GM21825 (cell line): ENCODE results near the gene SPECC1.
"Not testable (repeated sequence)": the region's sequence is repeated elsewhere in the genome, so short reads cannot be mapped to it uniquely, and the experiment has no call there.

Experiments used
- ATAC-seq: cut with Tn5 transposase; IDR thresholded peaks from one replicate; pipeline ENCODE4 v1.9.1; 2021; ENCODE audit warnings: mild to moderate bottlenecking, moderate library complexity; ENCODE audit not compliant: unreplicated experiment

SPECC1 gene

GRCh38 chr17:20010099-20010863, 1.1 kb downstream of the SPECC1 start:
- no peak for ATAC-seq

GRCh38 chr17:20010936-20011335, 1.8 kb downstream of the SPECC1 start:
- ATAC-seq = no peak

DNA sequence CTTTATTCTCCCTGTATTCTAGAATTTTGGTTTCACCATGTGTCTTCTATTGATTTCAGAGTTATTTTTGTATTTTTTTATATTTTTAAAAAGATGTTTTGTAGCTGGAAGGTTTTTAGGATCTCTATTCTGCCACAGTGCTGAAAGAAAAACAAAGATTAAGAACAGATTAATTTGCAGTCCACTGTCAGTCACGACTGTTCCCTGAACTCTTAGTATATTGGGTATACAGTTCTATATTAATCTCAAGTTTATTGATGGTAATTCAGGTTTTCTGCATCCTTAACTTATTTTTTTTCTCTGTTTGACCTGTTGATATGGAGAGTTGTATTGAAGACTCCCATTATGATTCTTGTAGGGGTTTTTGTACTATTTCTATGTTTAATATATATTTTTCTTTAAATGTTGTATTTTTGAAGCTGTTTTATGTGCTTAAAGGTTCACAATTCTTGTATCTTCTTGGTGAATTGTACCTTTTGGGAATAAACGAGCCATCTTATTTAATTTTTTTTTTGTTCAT, 2.9 kb downstream of the SPECC1 start:
- no peak for ATAC-seq

DNA sequence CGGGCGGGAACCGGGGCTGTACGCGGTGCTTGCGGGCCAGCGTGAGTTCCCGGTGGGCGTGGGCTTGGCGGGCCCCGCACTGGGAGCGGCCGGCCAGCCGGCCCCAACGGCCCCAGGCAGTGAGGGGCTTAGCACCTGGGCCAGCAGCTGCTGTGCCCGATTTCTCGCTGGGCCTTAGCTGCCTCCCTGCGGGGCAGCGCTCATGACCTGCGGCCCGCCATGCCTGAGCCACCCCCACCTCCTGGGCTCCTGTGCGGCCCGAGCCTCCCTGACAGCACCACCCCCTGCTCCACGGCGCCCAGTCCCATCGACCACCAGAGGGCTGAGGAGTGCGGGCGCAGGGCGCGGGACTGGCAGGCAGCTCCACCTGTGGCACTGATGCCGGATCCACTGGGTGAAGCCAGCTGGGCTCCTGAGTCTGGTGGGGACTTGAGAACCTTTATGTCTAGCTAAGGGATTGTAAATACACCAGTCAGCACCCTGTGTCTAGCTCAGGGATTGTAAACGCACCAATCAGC, 7.4 kb downstream of the SPECC1 start:
- not testable (repeated sequence) for ATAC-seq

DNA sequence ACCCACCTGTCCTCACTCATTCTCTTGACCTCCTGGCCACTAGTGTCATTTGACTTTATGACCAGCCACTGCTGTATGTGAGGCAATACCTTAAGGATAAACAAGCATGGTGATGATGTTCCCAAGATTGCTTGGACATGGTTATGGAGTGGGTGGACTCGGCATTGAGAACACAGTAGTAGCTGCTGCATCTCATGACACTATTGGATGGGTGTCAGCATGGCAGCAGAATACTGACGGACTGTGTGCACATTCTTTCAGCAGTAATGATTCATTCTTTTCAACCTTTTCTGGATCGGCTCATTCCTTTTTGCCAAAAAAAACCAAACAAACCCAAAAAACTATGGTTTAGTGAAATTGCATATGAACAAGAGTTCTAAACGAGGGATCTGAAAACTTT, 13.5 kb downstream of the SPECC1 start:
- no peak for ATAC-seq

DNA sequence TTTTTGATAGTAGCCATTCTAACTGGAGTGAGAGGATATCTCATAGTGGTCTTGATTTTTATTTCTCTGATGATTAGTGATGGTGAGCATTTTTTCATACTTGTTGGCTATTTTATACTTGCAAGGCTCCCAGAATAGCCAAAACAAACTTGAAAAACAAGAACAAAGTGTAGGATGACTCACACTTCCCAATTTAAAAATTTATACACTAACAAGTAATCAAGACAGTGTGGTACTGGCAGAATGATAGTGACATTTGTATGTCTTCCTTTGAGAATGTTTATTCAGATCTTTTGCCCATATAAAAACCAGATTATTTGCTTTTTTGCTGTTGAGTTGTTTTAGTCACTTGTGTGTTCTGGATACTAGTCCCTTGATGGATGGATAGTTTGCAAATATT, 17.8 kb downstream of the SPECC1 start:
- no peak for ATAC-seq

DNA sequence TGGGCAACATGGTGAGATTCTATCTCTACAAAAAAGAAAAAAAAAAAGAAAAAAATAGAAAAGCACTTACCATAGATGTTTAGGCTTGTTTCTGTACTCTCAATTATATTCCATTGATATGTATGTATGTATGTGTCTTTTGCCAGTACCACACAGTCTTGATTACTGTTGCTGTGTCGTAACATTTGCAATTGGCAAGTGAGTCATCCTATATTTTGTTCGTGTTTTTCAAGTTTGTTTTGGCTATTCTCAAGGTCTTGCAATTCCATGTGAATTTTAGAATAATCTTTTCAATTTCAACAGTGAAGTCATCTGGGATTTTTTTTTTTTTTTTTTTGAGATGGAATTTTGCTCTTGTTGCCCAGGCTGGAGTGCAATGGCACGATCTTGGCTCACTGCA, 19.3 kb downstream of the SPECC1 start:
- ATAC-seq = no peak

GRCh38 chr17:20032636-20033035, 23.5 kb downstream of the SPECC1 start:
- ATAC-seq = no peak

- ATAC-seq = no peak
Observed at GRCh38 chr17:20033415-20033814, 24.3 kb downstream of the SPECC1 start.

DNA sequence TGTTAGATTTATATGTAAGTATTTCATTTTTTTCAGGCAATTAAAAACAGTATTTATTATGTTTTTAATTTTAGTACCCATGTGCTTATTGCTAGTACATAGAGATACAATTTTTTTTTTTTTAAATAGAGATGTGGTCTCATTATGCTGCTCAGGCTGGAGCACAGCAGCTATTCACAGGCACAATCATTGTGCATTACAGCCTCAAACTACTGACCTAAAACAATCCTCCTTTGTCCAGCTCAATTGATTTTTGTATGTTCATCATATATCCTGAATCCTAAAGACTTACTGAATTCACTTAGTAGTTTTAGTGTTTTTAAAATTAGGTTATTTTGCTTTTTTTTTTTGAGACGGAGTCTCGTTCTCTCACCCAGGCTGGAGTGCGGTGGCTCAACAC, 26.3 kb downstream of the SPECC1 start:
- no peak for ATAC-seq

DNA sequence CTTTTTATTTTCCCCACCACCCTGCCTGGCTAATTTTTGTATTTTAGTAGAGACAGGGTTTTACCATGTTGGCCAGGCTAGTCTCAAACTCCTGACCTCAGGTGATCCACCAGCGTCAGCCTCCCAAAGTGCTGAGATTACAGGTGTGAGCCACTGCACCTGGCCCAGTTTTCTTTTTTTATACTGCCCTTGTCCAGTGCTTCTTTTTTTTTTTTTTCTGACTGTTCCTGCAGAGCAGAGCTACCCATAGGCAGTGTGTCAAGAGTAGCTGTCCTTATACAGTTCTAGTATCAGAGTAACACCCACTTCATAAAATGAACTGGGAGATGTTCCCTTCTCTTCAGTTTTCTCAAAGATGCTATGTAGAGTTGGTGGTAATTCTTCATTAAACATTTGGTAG, 28.1 kb downstream of the SPECC1 start:
- ATAC-seq = not testable (repeated sequence)

DNA sequence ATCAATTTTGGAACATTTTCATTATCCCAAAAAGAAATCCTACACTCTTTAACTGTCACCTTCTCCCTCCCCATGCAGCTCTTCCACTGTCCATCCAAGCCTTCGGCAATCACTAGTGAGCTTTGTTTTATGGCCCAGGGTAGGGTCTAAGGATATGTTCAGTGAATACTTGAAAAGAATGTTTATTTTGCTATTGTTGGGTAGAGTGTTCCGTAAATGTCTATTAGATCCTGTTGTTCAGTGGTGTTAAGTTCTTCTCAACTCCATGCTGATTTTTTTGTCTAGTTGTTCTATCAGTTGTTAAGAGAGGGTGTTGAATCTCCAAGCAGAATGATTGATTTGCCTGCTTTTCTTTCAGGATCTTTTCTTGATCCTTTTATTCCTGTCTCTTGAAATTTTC, 29.9 kb downstream of the SPECC1 start:
- ATAC-seq = no peak

DNA sequence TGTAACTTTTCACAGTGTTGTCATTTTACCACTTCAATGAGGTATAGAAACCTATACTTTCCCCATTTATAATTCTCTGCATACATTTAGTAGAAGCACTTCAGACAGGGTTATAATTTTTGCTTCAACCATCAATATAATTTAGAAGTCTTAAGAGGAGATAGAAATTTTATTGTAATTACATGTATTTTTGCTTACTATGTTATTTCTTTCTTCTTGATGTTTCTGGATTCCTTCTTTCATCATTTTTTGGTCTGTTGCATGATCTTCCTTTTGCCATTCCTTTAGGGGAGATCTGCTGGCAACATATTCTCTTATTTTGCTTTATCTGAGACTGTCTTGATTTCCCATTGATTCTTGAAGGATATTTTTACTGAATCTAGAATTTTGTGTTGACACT, 31.1 kb downstream of the SPECC1 start:
- ATAC-seq = no peak

DNA sequence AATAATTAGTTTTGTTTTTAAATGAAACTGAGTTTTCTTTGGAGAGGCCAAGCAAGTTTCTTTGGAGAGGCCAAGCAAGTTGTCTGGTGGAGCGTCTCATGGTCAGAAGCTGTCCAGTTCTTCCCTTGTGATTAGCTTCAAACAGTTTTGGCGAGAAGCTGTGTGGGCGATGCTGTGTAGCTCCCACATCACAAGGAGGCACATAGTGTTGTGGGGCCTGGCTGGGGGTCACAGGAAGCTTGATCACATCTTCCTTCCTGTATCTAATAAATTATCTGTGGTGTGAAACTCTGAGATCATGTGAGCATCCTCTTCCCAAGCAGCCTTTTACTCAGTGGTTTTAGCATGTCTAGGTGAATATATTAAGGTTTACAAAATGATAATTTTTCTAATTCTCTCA, 33.9 kb downstream of the SPECC1 start:
- ATAC-seq = no peak

GRCh38 chr17:20045476-20045875, 36.3 kb downstream of the SPECC1 start:
- ATAC-seq = no peak

DNA sequence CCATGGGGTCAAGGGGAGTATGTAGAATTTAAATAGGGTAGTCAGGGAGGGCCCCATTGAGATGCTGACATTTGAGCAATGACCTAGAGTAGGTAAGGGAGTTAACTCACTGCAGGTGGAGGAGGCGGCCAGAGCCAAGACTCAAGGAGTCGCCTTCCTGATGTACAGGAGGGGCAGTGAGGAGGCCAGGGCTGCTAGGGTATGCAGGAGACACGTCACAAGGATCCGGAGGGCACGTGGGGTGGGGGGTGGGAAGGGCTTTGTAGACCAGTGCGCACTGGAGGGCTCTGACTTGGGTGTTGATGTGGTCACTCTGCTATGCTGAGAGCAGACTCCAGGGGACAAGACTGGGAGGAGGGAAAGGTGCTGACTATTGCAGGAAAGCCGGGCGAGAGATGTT, 37.5 kb downstream of the SPECC1 start:
- ATAC-seq = no peak

- ATAC-seq = no peak
Observed at GRCh38 chr17:20051624-20052023, 42.5 kb downstream of the SPECC1 start.

DNA sequence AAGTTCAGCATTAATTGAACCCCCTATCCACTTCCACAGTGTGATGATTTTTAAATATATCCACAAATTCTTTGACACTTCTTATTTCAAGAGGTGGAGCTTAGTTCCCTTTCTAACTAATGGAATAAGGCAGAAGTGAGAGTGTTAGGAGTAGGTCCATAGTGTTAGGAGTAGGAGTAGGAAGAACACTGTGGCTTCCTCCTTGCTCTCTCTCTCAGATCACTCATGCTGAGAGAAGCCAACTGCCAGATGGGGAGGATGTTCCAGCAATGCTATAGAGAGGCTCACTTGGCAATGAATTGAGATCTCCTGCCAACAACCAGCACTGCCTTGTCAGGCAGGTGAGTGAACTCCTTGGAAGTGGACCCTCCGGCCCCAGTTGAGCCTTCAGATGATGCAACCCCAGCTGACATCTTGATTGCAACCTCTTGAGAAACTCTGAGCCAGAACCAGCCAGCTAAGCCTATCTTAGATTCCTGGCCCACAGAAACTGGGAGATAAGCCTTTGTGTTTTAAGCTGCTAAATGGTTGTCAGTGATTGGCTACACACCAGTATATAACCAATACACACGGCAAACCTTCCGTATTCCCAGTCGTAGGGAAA, 44.3 kb downstream of the SPECC1 start:
- ATAC-seq = no peak

DNA sequence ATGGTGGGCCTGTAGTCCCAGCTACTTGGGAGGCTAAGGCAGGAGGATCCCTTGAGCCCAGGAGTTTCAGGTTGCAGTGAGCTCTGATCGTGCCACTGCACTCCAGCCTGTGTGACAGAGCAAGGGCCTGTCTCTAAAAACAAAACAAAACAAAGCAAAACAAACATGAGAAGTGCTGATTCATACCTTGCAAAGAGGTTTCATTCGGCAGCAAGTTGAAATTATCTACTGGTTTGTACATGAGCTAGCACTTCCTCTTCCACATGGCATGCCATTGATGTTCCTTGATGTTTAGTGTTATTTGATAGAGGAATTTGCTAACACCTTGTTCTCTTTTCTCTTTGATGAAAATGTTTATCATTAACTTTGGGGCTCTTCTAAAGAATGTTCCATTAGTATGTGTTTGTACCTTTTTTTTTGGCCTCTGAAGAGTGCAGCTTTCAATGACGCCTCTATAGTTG, 50.6 kb downstream of the SPECC1 start:
- peak; percentile 49 for ATAC-seq

GRCh38 chr17:20063665-20064648, 54.8 kb downstream of the SPECC1 start:
- peak; percentile 54 for ATAC-seq

GRCh38 chr17:20066253-20066652, 57.1 kb downstream of the SPECC1 start:
- ATAC-seq = no peak
